Pulmonary artery endothelial cell (primary cell): ENCODE results near the gene USP15. TPM values are rescaled to one million over a fixed set of nuclear protein-coding genes. Genes with fewer than 3 reads are reported as not detected.
"Not testable (repeated sequence)": the region's sequence is repeated elsewhere in the genome, so short reads cannot be mapped to it uniquely, and the experiment has no call there.

ENCODE experiments used
- DNase-seq: peaks from one replicate; pipeline ENCODE4 v3.0.0-alpha.2; 2011; ENCODE audit warnings: low read depth, low spot score
- total RNA-seq: library from RNA; depleted of rRNA; stranded (reverse); fragments of >200 nt; gene quantifications from 2 replicates; pipeline ENCODE4 v1.2.3, GENCODE V29; 2014

USP15 gene
- total RNA-seq, 1 donor from 2014 or later = 69.1 TPM

GRCh38 chr12:62319058-62319457 is 58.9 kb downstream of the USP15 start:
- DNase-seq = no peak

- DNase-seq = no peak
These were observed 59.9 kb downstream of the USP15 start for GRCh38 chr12:62320054-62320453.

- no peak for DNase-seq
These were observed 63.2 kb downstream of the USP15 start for GRCh38 chr12:62323386-62323785.

GRCh38 chr12:62328296-62328921 is 68.2 kb downstream of the USP15 start:
- DNase-seq = no peak

- no peak for DNase-seq
These were observed 71.1 kb downstream of the USP15 start for GRCh38 chr12:62331306-62331705.

- DNase-seq = no peak
These were observed 72.4 kb downstream of the USP15 start for GRCh38 chr12:62332598-62332997.

- DNase-seq = no peak
These were observed 74.9 kb downstream of the USP15 start for GRCh38 chr12:62335057-62335456.

GRCh38 chr12:62335796-62336195 is 75.6 kb downstream of the USP15 start:
- no peak for DNase-seq

- DNase-seq = not testable (repeated sequence)
These were observed 77.4 kb downstream of the USP15 start for GRCh38 chr12:62337643-62338042.

GRCh38 chr12:62342614-62343303 is 82.6 kb downstream of the USP15 start:
- not testable (repeated sequence) for DNase-seq

- not testable (repeated sequence) for DNase-seq
These were observed 83.3 kb downstream of the USP15 start for GRCh38 chr12:62343304-62344120.

- not testable (repeated sequence) for DNase-seq
These were observed 84.7 kb downstream of the USP15 start for GRCh38 chr12:62344731-62345556.

GRCh38 chr12:62345667-62346066 is 85.5 kb downstream of the USP15 start:
- DNase-seq = no peak

GRCh38 chr12:62346817-62347216 is 86.6 kb downstream of the USP15 start:
- no peak for DNase-seq

GRCh38 chr12:62347922-62348650 is 87.9 kb downstream of the USP15 start:
- DNase-seq = no peak

GRCh38 chr12:62350554-62350953 is 90.3 kb downstream of the USP15 start:
- no peak for DNase-seq

GRCh38 chr12:62351326-62351725 is 91.1 kb downstream of the USP15 start:
- DNase-seq = no peak

- DNase-seq = no peak
These were observed 100.8 kb downstream of the USP15 start for GRCh38 chr12:62361048-62361447.

GRCh38 chr12:62363506-62363905 is 103.3 kb downstream of the USP15 start:
- no peak for DNase-seq

- not testable (repeated sequence) for DNase-seq
These were observed 104.5 kb downstream of the USP15 start for GRCh38 chr12:62364697-62365096.

- not testable (repeated sequence) for DNase-seq
These were observed 105.6 kb downstream of the USP15 start for GRCh38 chr12:62365846-62366245.
